K562 (cell line): ENCODE measurements around the gene MED13L.
A peak's percentile ranks its signal among the peaks of the same experiment; 100 is the strongest.

Source experiments
- CBX5 ChIP-seq: IDR thresholded peaks from 2 replicates; pipeline ENCODE4 v1.6.1; 2014; ENCODE audit warnings: low read depth, borderline replicate concordance
- EP300 ChIP-seq: IDR thresholded peaks from 2 replicates; pipeline ENCODE4 v1.6.1; 2012; ENCODE audit warnings: low read length, improper control_type of control experiment
- HNRNPK ChIP-seq: fragments of 200-400 bp; formaldehyde crosslinking; IDR thresholded peaks from one replicate; pipeline ENCODE4 v1.6.1; 2018; ENCODE audit warnings: mild to moderate bottlenecking, low read depth, low read length; ENCODE audit not compliant: poor library complexity, severe bottlenecking
- NFE2 ChIP-seq: IDR thresholded peaks from 2 replicates; pipeline ENCODE4 v1.6.1; 2014; ENCODE audit warnings: antibody characterized with exemption, low read depth
- NR2F6 ChIP-seq: fragments of 450-650 bp; formaldehyde crosslinking; IDR thresholded peaks from 2 replicates; pipeline ENCODE4 v1.4.0; 2020; ENCODE audit warnings: mild to moderate bottlenecking
- PHF20 ChIP-seq: fragments of 450-650 bp; IDR thresholded peaks from 2 replicates; pipeline ENCODE4 v1.6.1; 2018; ENCODE audit not compliant: partially characterized antibody
- RAD51 ChIP-seq: fragments of 450-650 bp; IDR thresholded peaks from 2 replicates; pipeline ENCODE4 v1.7.1; 2016; ENCODE audit warnings: low read depth, mild to moderate bottlenecking, borderline replicate concordance
- SMARCE1 ChIP-seq: fragments of 450-650 bp; IDR thresholded peaks from 2 replicates; pipeline ENCODE4 v1.7.1; 2016; ENCODE audit warnings: mild to moderate bottlenecking
- SRF ChIP-seq, 2 experiments: fragments of 250-450, 450-650 bp in 1 of 2; sonication (Bioruptor Pico) in 1 of 2; sonication (generic) in 1 of 2; formaldehyde crosslinking; IDR thresholded peaks; 2 replicates each; pipeline versions ENCODE4 v1.5.0 to v1.5.1; 2020 to 2022; ENCODE audit warnings: mild to moderate bottlenecking in 1 of 2, missing genetic modification reagents in 1 of 2
- TAF1 ChIP-seq: IDR thresholded peaks from 2 replicates; pipeline ENCODE4 v1.6.1; 2011; ENCODE audit warnings: mild to moderate bottlenecking, low read length, moderate library complexity; ENCODE audit not compliant: insufficient read depth, control insufficient read depth, severe bottlenecking; ENCODE audit errors: extremely low read depth
- ZNF384 ChIP-seq: IDR thresholded peaks from 2 replicates; pipeline ENCODE4 v1.6.1; 2012; ENCODE audit warnings: low read depth, low read length, improper control_type of control experiment
- ZNF431 ChIP-seq: sonication (generic); formaldehyde crosslinking; IDR thresholded peaks from 2 replicates; pipeline ENCODE4 v1.8.0; 2022; ENCODE audit warnings: mild to moderate bottlenecking, missing genetic modification reagents
- TF ChIP-seq, protein P1 (sequence below), 3 experiments: IDR thresholded peaks in 2 of 3; conservative IDR thresholded peaks in 1 of 3; 2 replicates each; pipeline ENCODE4 v1.5.1; 2011 to 2012; ENCODE audit warnings: low read length in 3 of 3, mild to moderate bottlenecking in 3 of 3, control low read depth in 2 of 3, improper control_type of control experiment in 1 of 3, inconsistent platforms in 1 of 3, low read depth in 1 of 3, mixed read lengths in 1 of 3, moderate library complexity in 1 of 3; ENCODE audit not compliant: insufficient read depth in 2 of 3
- TF ChIP-seq, protein P2 (sequence below): fragments of 450-650 bp; IDR thresholded peaks from one replicate; pipeline ENCODE4 v1.6.1; 2018; ENCODE audit warnings: mild to moderate bottlenecking, moderate library complexity; ENCODE audit not compliant: partially characterized antibody

DNA sequence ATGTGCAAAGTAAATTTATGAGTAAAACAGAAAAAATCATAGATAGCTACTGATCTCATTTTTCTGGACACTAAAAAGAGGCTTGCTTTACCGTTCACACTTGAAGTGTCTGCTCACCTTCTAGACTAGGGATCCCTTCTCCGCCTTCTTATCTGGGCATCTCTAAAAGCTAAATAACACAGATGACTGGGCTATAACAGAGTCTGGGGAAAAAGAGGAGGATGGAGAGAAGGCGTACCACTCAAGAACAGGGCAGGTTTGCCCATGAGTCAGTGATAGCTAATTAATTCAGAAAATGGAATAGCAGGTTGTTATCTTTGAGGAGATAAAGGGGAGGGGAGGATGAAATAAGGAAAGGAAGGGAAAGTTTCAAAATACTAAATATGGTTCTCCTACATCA, 185.3 kb downstream of the MED13L start:
- TF ChIP-seq SMARCE1, result no peak
- TF ChIP-seq EP300, result no peak
- no peak for TF ChIP-seq SRF (CRISPR knock-in tag; IDR thresholded peaks at IDR 0.05)
- TF ChIP-seq ZNF384, result no peak
- no peak for TF ChIP-seq HNRNPK
- TF ChIP-seq NFE2, result 0 out of 2 replicates have a peak, but pooled peaks have one; percentile 23
- TF ChIP-seq, protein P1, sequence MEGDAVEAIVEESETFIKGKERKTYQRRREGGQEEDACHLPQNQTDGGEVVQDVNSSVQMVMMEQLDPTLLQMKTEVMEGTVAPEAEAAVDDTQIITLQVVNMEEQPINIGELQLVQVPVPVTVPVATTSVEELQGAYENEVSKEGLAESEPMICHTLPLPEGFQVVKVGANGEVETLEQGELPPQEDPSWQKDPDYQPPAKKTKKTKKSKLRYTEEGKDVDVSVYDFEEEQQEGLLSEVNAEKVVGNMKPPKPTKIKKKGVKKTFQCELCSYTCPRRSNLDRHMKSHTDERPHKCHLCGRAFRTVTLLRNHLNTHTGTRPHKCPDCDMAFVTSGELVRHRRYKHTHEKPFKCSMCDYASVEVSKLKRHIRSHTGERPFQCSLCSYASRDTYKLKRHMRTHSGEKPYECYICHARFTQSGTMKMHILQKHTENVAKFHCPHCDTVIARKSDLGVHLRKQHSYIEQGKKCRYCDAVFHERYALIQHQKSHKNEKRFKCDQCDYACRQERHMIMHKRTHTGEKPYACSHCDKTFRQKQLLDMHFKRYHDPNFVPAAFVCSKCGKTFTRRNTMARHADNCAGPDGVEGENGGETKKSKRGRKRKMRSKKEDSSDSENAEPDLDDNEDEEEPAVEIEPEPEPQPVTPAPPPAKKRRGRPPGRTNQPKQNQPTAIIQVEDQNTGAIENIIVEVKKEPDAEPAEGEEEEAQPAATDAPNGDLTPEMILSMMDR (IDR thresholded peaks at IDR 0.05 in 2 of 3, conservative IDR thresholded peaks at IDR 0.05 in 1 of 3; ENCODE audit: insufficient read depth in 2 of 3, low read depth in 1 of 3, low read length in 3 of 3), result no peak
- no peak for TF ChIP-seq RAD51
- TF ChIP-seq CBX5, result no peak
- no peak for TF ChIP-seq NR2F6
- TF ChIP-seq, protein P2, sequence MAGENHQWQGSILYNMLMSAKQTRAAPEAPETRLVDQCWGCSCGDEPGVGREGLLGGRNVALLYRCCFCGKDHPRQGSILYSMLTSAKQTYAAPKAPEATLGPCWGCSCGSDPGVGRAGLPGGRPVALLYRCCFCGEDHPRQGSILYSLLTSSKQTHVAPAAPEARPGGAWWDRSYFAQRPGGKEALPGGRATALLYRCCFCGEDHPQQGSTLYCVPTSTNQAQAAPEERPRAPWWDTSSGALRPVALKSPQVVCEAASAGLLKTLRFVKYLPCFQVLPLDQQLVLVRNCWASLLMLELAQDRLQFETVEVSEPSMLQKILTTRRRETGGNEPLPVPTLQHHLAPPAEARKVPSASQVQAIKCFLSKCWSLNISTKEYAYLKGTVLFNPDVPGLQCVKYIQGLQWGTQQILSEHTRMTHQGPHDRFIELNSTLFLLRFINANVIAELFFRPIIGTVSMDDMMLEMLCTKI, result no peak
- TF ChIP-seq PHF20, result no peak
- TF ChIP-seq TAF1, result no peak
- no peak for TF ChIP-seq ZNF431 (CRISPR knock-in tag)
